GM19328 (cell line): ENCODE results near the gene LRRC7.
"Not testable (repeated sequence)": the region's sequence is repeated elsewhere in the genome, so short reads cannot be mapped to it uniquely, and the experiment has no call there.

Source experiments
- ATAC-seq: cut with Tn5 transposase; IDR thresholded peaks from one replicate; pipeline ENCODE4 v1.9.1; 2021; ENCODE audit warnings: mild to moderate bottlenecking, moderate library complexity; ENCODE audit not compliant: unreplicated experiment

Gene LRRC7

GRCh38 chr1:69943030-69943429 lies 375.3 kb downstream of the LRRC7 start:
- no peak for ATAC-seq

- ATAC-seq: no peak
Measured at GRCh38 chr1:69946935-69947334, 379.2 kb downstream of the LRRC7 start.

- ATAC-seq: no peak
Measured at GRCh38 chr1:69947837-69948236, 380.1 kb downstream of the LRRC7 start.

GRCh38 chr1:69952676-69953075 lies 385.0 kb downstream of the LRRC7 start:
- ATAC-seq: no peak

- ATAC-seq: not testable (repeated sequence)
Measured at GRCh38 chr1:69962452-69962851, 394.7 kb downstream of the LRRC7 start.

- ATAC-seq: no peak
Measured at GRCh38 chr1:69967245-69967766, 399.6 kb downstream of the LRRC7 start.

- ATAC-seq: no peak
Measured at GRCh38 chr1:69976896-69977295, 409.2 kb downstream of the LRRC7 start.

- no peak for ATAC-seq
Measured at GRCh38 chr1:69982992-69983391, 415.3 kb downstream of the LRRC7 start.

GRCh38 chr1:69985376-69985775 lies 417.7 kb downstream of the LRRC7 start:
- no peak for ATAC-seq

GRCh38 chr1:69985901-69986439 lies 418.2 kb downstream of the LRRC7 start:
- no peak for ATAC-seq

- no peak for ATAC-seq
Measured at GRCh38 chr1:69987881-69988280, 420.2 kb downstream of the LRRC7 start.

GRCh38 chr1:69991644-69992043 lies 423.9 kb downstream of the LRRC7 start:
- ATAC-seq: no peak

GRCh38 chr1:69992594-69992993 lies 424.9 kb downstream of the LRRC7 start:
- no peak for ATAC-seq

GRCh38 chr1:69993810-69994209 lies 426.1 kb downstream of the LRRC7 start:
- no peak for ATAC-seq

GRCh38 chr1:69994241-69994640 lies 426.5 kb downstream of the LRRC7 start:
- no peak for ATAC-seq

- no peak for ATAC-seq
Measured at GRCh38 chr1:69998847-69999246, 431.1 kb downstream of the LRRC7 start.

- no peak for ATAC-seq
Measured at GRCh38 chr1:70003211-70003908, 435.6 kb downstream of the LRRC7 start.

- no peak for ATAC-seq
Measured at GRCh38 chr1:70005386-70006034, 437.8 kb downstream of the LRRC7 start.

- ATAC-seq: no peak
Measured at GRCh38 chr1:70008660-70009059, 440.9 kb downstream of the LRRC7 start.

GRCh38 chr1:70017770-70018169 lies 450.0 kb downstream of the LRRC7 start:
- no peak for ATAC-seq

GRCh38 chr1:70024272-70024671 lies 456.6 kb downstream of the LRRC7 start:
- ATAC-seq: no peak

GRCh38 chr1:70025052-70025451 lies 457.3 kb downstream of the LRRC7 start:
- no peak for ATAC-seq
